OCI-LY1 (cell line): ENCODE measurements around the gene TBX15.

Experiments used
- EZH2 ChIP-seq: fragments of 200-600 bp; sonication (generic), shearing (Covaris generic); IDR thresholded peaks from 2 replicates; pipeline ENCODE4 v1.8.0; 2017; ENCODE audit warnings: borderline replicate concordance, mixed run types, mild to moderate bottlenecking, antibody characterized with exemption, low read length, moderate library complexity, mixed read lengths
- TF ChIP-seq, protein P1 (sequence below): fragments of 200-600 bp; sonication (generic), shearing (Covaris generic); IDR thresholded peaks from 2 replicates; pipeline ENCODE4 v1.5.1; 2017; ENCODE audit warnings: mild to moderate bottlenecking, antibody characterized with exemption, low read length, moderate library complexity, mixed read lengths

DNA sequence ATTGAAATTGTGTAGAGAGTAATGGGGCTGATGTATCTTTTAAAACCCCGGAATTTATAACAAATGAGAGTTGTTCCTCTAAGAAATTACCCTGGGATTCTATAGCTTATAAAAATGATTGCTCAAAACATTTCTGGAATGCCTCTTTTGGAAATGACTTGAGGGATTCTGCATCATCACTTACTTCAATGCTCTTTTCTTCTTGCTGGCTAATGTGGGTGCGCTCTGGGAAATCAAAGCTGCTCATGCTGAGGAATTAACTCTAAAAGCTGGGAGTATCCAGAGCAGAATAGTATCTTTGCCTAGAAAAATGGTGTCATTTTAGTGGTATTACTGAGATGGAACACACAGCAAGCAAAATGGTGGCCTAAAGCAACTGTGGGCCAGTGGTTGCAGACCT, 23.0 kb upstream of the TBX15 start:
- TF ChIP-seq, protein P1, sequence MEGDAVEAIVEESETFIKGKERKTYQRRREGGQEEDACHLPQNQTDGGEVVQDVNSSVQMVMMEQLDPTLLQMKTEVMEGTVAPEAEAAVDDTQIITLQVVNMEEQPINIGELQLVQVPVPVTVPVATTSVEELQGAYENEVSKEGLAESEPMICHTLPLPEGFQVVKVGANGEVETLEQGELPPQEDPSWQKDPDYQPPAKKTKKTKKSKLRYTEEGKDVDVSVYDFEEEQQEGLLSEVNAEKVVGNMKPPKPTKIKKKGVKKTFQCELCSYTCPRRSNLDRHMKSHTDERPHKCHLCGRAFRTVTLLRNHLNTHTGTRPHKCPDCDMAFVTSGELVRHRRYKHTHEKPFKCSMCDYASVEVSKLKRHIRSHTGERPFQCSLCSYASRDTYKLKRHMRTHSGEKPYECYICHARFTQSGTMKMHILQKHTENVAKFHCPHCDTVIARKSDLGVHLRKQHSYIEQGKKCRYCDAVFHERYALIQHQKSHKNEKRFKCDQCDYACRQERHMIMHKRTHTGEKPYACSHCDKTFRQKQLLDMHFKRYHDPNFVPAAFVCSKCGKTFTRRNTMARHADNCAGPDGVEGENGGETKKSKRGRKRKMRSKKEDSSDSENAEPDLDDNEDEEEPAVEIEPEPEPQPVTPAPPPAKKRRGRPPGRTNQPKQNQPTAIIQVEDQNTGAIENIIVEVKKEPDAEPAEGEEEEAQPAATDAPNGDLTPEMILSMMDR = no peak
- TF ChIP-seq EZH2 = no peak
